AG04449 (cell line): ENCODE data around the gene SLC25A46.

Source experiments
- CTCF ChIA-PET: fragments of 350-600 bp; formaldehyde crosslinking; extraction: SDS; loops from one replicate; lab custom pipeline; 2021; ENCODE audit warnings: antibody characterized with exemption; lab: Yijun Ruan, JAX
- POLR2A ChIA-PET: fragments of 400-600, 350-600 bp; formaldehyde crosslinking; extraction: SDS; loops from one replicate; lab custom pipeline; 2020; ENCODE audit warnings: antibody characterized with exemption, inconsistent platforms; lab: Yijun Ruan, JAX
- DNase-seq: peaks from one replicate; pipeline ENCODE4 v3.0.0-alpha.2; 2010; ENCODE audit warnings: low read depth, low spot score
- H3K4me3 ChIP-seq: 2 replicates; pipeline ENCODE4 v1.5.1; 2011; ENCODE audit warnings: low read depth, mild to moderate bottlenecking, control low read depth, low read length
- TF ChIP-seq, protein P1 (sequence below): IDR thresholded peaks from one replicate; pipeline ENCODE4 v1.5.1; 2011; ENCODE audit warnings: mild to moderate bottlenecking, moderate library complexity, low read length, control low read depth, inconsistent platforms; ENCODE audit not compliant: insufficient read depth; ENCODE audit errors: missing control alignments

Gene SLC25A46

GRCh38 chr5:110803467-110804326 lies 64.9 kb downstream of the SLC25A46 start:
- POLR2A ChIA-PET, result interaction anchor here (0.5 kb wide), 1 partner anchor 454 kb away, joined by 6 read pairs; no protein-coding TSS in a partner anchor
- TF ChIP-seq, protein P1, sequence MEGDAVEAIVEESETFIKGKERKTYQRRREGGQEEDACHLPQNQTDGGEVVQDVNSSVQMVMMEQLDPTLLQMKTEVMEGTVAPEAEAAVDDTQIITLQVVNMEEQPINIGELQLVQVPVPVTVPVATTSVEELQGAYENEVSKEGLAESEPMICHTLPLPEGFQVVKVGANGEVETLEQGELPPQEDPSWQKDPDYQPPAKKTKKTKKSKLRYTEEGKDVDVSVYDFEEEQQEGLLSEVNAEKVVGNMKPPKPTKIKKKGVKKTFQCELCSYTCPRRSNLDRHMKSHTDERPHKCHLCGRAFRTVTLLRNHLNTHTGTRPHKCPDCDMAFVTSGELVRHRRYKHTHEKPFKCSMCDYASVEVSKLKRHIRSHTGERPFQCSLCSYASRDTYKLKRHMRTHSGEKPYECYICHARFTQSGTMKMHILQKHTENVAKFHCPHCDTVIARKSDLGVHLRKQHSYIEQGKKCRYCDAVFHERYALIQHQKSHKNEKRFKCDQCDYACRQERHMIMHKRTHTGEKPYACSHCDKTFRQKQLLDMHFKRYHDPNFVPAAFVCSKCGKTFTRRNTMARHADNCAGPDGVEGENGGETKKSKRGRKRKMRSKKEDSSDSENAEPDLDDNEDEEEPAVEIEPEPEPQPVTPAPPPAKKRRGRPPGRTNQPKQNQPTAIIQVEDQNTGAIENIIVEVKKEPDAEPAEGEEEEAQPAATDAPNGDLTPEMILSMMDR, result no peak
- no peak overlapping the region for H3K4me3 ChIP-seq
- no peak for DNase-seq
- CTCF ChIA-PET, result no interaction called here

DNA sequence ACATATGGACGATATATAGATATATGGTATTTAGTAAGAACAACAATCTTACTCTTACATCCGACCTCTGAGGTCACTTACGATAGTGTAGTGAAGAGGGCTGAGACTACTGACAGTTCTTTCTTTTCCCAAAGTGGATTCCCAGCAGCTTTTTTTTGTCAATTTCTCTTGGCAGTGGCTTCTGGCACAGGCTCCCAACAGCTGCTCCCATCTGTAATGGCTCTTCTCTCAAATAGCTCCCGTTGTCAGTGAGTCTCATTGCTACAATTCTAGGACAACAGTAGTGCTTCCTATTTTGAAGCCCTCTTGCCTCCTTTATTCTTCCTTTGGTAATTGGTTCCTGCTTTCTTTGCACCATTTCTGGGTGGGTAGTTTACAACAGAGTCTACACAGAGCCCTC lies 68.4 kb downstream of the SLC25A46 start:
- TF ChIP-seq, protein P1, result no peak
- ChIA-PET CTCF (no interaction called here), POLR2A (no interaction called here)
- no peak overlapping the region for H3K4me3 ChIP-seq
- no peak for DNase-seq

- TF ChIP-seq, protein P1, result no peak
- POLR2A ChIA-PET, result no interaction called here
- CTCF ChIA-PET, result no interaction called here
- H3K4me3 ChIP-seq, result no peak overlapping the region
- DNase-seq, result no peak
Observed at GRCh38 chr5:110809006-110809405, 70.2 kb downstream of the SLC25A46 start.
